Fibroblast of lung (primary cell): Measurements from ENCODE around the gene SLC29A4. TPM values are rescaled to one million over a fixed set of nuclear protein-coding genes. Genes with fewer than 3 reads are reported as not detected.
"Not testable (repeated sequence)": the region's sequence is repeated elsewhere in the genome, so short reads cannot be mapped to it uniquely, and the experiment has no call there.

Experiments
- DNase-seq, 2 donors: peaks; one replicate each; pipeline versions ENCODE4 v3.0.0 to v3.0.0-alpha.2; 2010; ENCODE audit warnings: low read depth in 2 of 2
- H2AFZ ChIP-seq: 2 replicates; pipeline ENCODE4 v1.5.1; 2012; ENCODE audit warnings: low read length, control low read depth, inconsistent platforms
- H3K27ac ChIP-seq: 2 replicates; pipeline ENCODE4 v1.5.1; 2011; ENCODE audit warnings: low read length, control low read depth; ENCODE audit not compliant: insufficient read depth
- H3K27me3 ChIP-seq: 2 replicates; pipeline ENCODE4 v1.5.1; 2011; ENCODE audit warnings: mild to moderate bottlenecking, low read length; ENCODE audit not compliant: control insufficient read depth, insufficient read depth
- H3K36me3 ChIP-seq: 2 replicates; pipeline ENCODE4 v1.5.1; 2011; ENCODE audit warnings: low read length; ENCODE audit not compliant: control insufficient read depth, insufficient read depth
- H3K4me1 ChIP-seq: 2 replicates; pipeline ENCODE4 v1.5.1; 2011; ENCODE audit warnings: low read length; ENCODE audit not compliant: control insufficient read depth, insufficient read depth; ENCODE audit errors: extremely low read depth
- H3K4me2 ChIP-seq: 2 replicates; pipeline ENCODE4 v1.5.1; 2011; ENCODE audit warnings: low read length, control low read depth; ENCODE audit not compliant: insufficient read depth; ENCODE audit errors: extremely low read depth
- H3K4me3 ChIP-seq, 4 experiments: fragments of 200-600 bp in 1 of 4; sonication (generic) in 1 of 4; replicated peaks in 1 of 4; 2 replicates each; pipeline ENCODE4 v1.5.1; 2011 to 2016; ENCODE audit warnings: low read length in 4 of 4, low read depth in 3 of 4, mild to moderate bottlenecking in 3 of 4, control low read depth in 2 of 4, inconsistent platforms in 1 of 4, mixed read lengths in 1 of 4; ENCODE audit not compliant: insufficient read depth in 1 of 4; ENCODE audit errors: control extremely low read depth in 1 of 4
- H3K79me2 ChIP-seq: 2 replicates; pipeline ENCODE4 v1.5.1; 2012; ENCODE audit warnings: mild to moderate bottlenecking, low read length, inconsistent platforms; ENCODE audit not compliant: control insufficient read depth, insufficient read depth
- H3K9ac ChIP-seq: 2 replicates; pipeline ENCODE4 v1.5.1; 2011; ENCODE audit warnings: mild to moderate bottlenecking, low read length, control low read depth; ENCODE audit not compliant: insufficient read depth
- H3K9me3 ChIP-seq: 2 replicates; pipeline ENCODE4 v1.5.1; 2012; ENCODE audit warnings: low read depth, low read length; ENCODE audit not compliant: control insufficient read depth, insufficient read depth
- H4K20me1 ChIP-seq: 2 replicates; pipeline ENCODE4 v1.5.1; 2011; ENCODE audit warnings: low read length; ENCODE audit not compliant: control insufficient read depth, insufficient read depth; ENCODE audit errors: extremely low read depth
- EZH2 ChIP-seq: IDR thresholded peaks from 2 replicates; pipeline ENCODE4 v1.5.1; 2012; ENCODE audit warnings: low read length, control low read depth, mild to moderate bottlenecking; ENCODE audit errors: missing control alignments
- polyA plus RNA-seq, 2 donors: library from polyadenylated mRNA; depleted of rRNA in 1 of 2; stranded (reverse) in 1 of 2; unstranded in 1 of 2; fragments of >200 nt; gene quantifications; 2 replicates each; pipeline ENCODE4 v1.2.1, GENCODE V29; 2011 to 2012; ENCODE audit warnings: missing spikeins in 1 of 2
- total RNA-seq: library from RNA; depleted of rRNA; stranded (reverse); fragments of >200 nt; gene quantifications from 2 replicates; pipeline ENCODE4 v1.2.1, GENCODE V29; 2014
- TF ChIP-seq, protein P1 (sequence below), 2 donors: IDR thresholded peaks in 1 of 2; conservative IDR thresholded peaks in 1 of 2; 1 replicate in 1 of 2; 2 replicates in 1 of 2; pipeline ENCODE4 v1.5.1; 2011 to 2012; ENCODE audit warnings: low read length in 2 of 2, control low read depth in 1 of 2, inconsistent platforms in 1 of 2, low read depth in 1 of 2, mild to moderate bottlenecking in 1 of 2

Gene SLC29A4
- total and polyA plus RNA-seq, 2 donors (not counting 1 experiment from before 2014, with no cell fraction given) = 1.0 to 5.1 TPM

DNA sequence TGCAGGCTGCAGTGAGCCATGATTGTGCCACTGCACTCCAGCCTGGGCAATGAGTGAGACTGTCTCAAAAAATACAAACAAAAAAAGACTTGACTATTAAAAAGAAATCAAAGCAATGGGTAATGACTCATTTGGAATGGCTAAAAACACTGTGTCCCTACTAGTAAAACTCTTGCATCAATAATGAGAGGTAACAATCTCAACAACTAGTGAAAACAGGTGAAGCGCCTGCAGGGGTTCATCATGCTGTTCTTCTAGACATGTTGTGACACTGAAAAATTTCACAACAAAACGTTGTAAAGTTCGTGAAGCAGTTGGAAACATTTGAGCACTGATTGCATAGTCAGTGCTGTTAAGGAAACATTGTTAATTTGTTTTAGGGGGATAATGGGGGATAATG, 26.9 kb upstream of the SLC29A4 start:
- Histone ChIP-seq H4K20me1 (no peaks in the 10 kb centered on the region), H3K4me2 (no peak overlapping the region), H3K79me2 (no peaks in the 10 kb centered on the region), H3K4me1 (no peaks in the 10 kb centered on the region), H3K27me3 (no peaks in the 10 kb centered on the region), H3K9me3 (no peaks in the 10 kb centered on the region), H3K4me3 (no peak overlapping the region), H2AFZ (no peak overlapping the region), H3K27ac (no peak overlapping the region), H3K36me3 (no peaks in the 10 kb centered on the region), H3K9ac (no peak overlapping the region)
- TF ChIP-seq, protein P1, sequence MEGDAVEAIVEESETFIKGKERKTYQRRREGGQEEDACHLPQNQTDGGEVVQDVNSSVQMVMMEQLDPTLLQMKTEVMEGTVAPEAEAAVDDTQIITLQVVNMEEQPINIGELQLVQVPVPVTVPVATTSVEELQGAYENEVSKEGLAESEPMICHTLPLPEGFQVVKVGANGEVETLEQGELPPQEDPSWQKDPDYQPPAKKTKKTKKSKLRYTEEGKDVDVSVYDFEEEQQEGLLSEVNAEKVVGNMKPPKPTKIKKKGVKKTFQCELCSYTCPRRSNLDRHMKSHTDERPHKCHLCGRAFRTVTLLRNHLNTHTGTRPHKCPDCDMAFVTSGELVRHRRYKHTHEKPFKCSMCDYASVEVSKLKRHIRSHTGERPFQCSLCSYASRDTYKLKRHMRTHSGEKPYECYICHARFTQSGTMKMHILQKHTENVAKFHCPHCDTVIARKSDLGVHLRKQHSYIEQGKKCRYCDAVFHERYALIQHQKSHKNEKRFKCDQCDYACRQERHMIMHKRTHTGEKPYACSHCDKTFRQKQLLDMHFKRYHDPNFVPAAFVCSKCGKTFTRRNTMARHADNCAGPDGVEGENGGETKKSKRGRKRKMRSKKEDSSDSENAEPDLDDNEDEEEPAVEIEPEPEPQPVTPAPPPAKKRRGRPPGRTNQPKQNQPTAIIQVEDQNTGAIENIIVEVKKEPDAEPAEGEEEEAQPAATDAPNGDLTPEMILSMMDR (conservative IDR thresholded peaks at IDR 0.05 in 1 of 2, IDR thresholded peaks at IDR 0.05 in 1 of 2; ENCODE audit: low read depth in 1 of 2, low read length in 2 of 2) = no peak
- no peak for TF ChIP-seq EZH2
- no peak for DNase-seq

DNA sequence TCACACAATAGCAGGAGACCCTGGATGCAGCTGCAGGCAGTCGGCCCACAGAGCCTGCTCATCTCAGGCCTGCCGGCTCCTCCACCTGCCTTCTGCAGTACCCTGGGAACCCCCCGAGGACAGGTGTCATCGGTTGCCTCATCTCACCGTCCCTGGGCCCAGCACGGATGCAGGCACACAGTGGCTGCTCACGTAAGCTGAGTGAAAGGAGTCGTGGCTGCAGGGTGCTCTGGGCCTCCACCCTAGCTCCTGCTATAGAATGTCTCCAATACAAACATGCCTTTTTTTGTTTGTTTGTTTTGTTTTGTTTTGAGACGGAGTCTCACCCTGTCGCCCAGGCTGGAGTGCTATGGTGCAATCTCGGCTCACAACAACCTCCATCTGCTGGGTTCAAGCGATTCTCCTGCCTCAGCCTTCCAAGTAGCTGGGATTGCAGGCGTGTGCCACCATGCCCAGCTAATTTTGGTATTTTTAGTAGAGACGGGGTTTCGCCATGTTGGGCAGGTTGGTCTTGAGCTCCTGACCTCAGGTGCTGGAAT, 22.1 kb upstream of the SLC29A4 start:
- H3K27ac ChIP-seq, H4K20me1 ChIP-seq, H2AFZ ChIP-seq, H3K9ac ChIP-seq, H3K9me3 ChIP-seq, H3K79me2 ChIP-seq, H3K27me3 ChIP-seq, H3K4me2 ChIP-seq, H3K4me3 ChIP-seq, DNase-seq, H3K4me1 ChIP-seq, H3K36me3 ChIP-seq: not testable (repeated sequence)

DNA sequence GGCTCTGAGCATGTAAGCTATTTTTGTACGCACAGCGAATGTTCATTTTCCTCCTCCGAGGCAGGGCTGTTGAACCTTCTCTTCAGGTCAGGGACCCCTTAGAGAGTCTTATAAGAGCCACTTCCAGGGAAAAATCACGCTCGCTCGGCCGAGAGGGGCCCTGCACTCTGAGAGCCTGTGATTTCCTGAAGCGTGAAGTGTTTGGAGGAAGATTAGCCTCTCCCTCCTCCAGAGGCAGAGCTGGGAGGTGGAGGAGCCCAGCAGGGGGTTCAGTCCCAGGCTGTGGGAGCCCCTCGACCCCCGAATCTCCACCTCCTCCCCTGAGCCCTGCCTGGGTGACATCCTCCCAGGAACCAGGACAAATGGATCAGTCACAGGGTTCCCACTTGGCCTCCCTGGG, 19.7 kb upstream of the SLC29A4 start:
- H3K27ac ChIP-seq, H3K79me2 ChIP-seq, H3K36me3 ChIP-seq, H3K9me3 ChIP-seq, H3K4me1 ChIP-seq, H3K4me3 ChIP-seq, H3K27me3 ChIP-seq, H4K20me1 ChIP-seq, H3K9ac ChIP-seq, DNase-seq, H3K4me2 ChIP-seq, H2AFZ ChIP-seq: not testable (repeated sequence)

DNA sequence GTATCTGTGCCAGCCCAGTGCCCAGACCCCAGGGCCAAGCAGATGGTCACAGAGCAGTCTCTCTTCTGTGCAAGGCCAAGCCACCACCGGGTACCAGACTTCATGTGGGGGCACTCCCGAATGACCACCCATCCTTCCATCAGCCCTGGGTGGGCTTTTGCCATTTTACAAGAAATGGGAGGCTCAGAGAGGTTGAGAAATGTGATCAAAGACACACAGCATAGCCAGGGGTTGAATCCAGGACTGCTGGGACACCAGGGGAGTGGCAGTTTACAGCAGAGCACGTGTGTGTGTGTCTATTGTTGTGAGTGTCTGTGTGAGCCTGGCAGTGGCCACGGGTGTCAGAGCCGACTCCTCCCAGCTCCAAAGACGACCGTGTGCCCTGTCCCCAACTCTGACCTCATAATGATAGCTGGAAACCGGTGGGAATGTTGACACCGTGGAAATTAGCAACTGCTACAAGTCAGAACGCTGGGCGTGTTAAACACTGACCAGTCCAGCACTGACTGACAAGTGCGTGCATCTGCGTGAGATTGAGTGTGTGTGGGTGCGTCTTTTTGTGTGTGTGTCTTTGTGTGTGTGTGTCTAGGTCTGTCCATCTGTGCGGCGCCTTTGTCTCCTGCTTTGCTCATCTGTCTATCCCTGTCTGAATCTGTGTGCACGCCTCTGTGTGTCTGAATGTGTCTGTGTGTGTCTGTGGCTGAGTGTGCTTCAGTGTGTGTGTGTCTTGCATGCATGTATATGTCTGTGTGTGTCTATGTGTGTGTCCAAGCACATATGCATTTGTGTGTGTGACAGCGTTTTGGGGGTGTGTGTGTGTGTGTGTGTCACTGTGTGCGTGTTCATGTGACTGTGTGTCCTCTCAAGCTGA, 17.2 kb upstream of the SLC29A4 start:
- no peaks in the 10 kb centered on the region for H3K4me1 ChIP-seq
- H3K4me2 ChIP-seq = no peak overlapping the region
- H3K27me3 ChIP-seq = peaks cover 3% of the 10 kb centered on the region
- no peak overlapping the region for H3K9ac ChIP-seq
- H3K36me3 ChIP-seq = no peaks in the 10 kb centered on the region
- H3K79me2 ChIP-seq = no peaks in the 10 kb centered on the region
- TF ChIP-seq EZH2 = no peak
- TF ChIP-seq, protein P1 (conservative IDR thresholded peaks at IDR 0.05 in 1 of 2, IDR thresholded peaks at IDR 0.05 in 1 of 2; ENCODE audit: low read depth in 1 of 2, low read length in 2 of 2) = no peak
- H4K20me1 ChIP-seq = no peaks in the 10 kb centered on the region
- no peak for DNase-seq
- H3K27ac ChIP-seq = no peak overlapping the region
- no peak overlapping the region for H3K4me3 ChIP-seq
- H3K9me3 ChIP-seq = no peaks in the 10 kb centered on the region
- no peak overlapping the region for H2AFZ ChIP-seq
